Spleen (tissue), 11 donors: ENCODE results near the gene SERPINA9. TPM values are rescaled to one million over a fixed set of nuclear protein-coding genes. Genes with fewer than 3 reads are reported as not detected.

Experiments
- DNase-seq: peaks from one replicate; pipeline ENCODE4 v3.0.0-alpha.2; 2020
- H3K27ac ChIP-seq, 8 donors: fragments of 200-600 bp; sonication (generic) in 7 of 8; 1 replicate in 4 of 8; 2 replicates in 4 of 8; pipeline versions ENCODE4 v1.5.0 to v1.8.0; 2016 to 2021; ENCODE audit warnings: inconsistent platforms in 4 of 8, mild to moderate bottlenecking in 4 of 8, moderate library complexity in 1 of 8
- H3K27me3 ChIP-seq, 7 donors: fragments of 200-600 bp; sonication (generic) in 6 of 7; replicated peaks in 1 of 7; 1 replicate in 4 of 7; 2 replicates in 3 of 7; pipeline versions ENCODE4 v1.5.0 to v1.8.0; 2016 to 2021; ENCODE audit warnings: inconsistent platforms in 3 of 7, mild to moderate bottlenecking in 1 of 7
- H3K36me3 ChIP-seq, 6 donors: fragments of 200-600 bp; sonication (generic) in 5 of 6; 1 replicate in 4 of 6; 2 replicates in 2 of 6; pipeline versions ENCODE4 v1.5.0 to v1.8.0; 2016 to 2021; ENCODE audit warnings: inconsistent platforms in 2 of 6
- H3K4me1 ChIP-seq, 6 donors: fragments of 200-600 bp; sonication (generic) in 5 of 6; 1 replicate in 3 of 6; 2 replicates in 3 of 6; pipeline versions ENCODE4 v1.5.0 to v1.8.0; 2016 to 2021; ENCODE audit warnings: inconsistent platforms in 3 of 6
- H3K4me3 ChIP-seq, 8 donors: fragments of 200-600 bp; sonication (generic) in 7 of 8; 1 replicate in 4 of 8; 2 replicates in 4 of 8; pipeline versions ENCODE4 v1.5.0 to v1.8.0; 2016 to 2021; ENCODE audit warnings: inconsistent platforms in 4 of 8, mild to moderate bottlenecking in 4 of 8, moderate library complexity in 2 of 8
- H3K9me3 ChIP-seq, 8 donors: fragments of 200-600 bp; sonication (generic) in 7 of 8; 1 replicate in 4 of 8; 2 replicates in 4 of 8; pipeline versions ENCODE4 v1.5.0 to v1.8.0; 2016 to 2021; ENCODE audit warnings: inconsistent platforms in 4 of 8
- CTCF ChIP-seq, 11 experiments: fragments of 200-600 bp in 7 of 11; fragments of 450-650 bp in 4 of 11; sonication (generic) in 4 of 11; IDR thresholded peaks in 8 of 11; conservative IDR thresholded peaks in 3 of 11; 1 replicate in 7 of 11; 2 replicates in 4 of 11; pipeline versions ENCODE4 v1.4.0 to v1.8.0; 2016 to 2021; ENCODE audit warnings: antibody characterized with exemption in 11 of 11, inconsistent platforms in 4 of 11, mild to moderate bottlenecking in 1 of 11
- POLR2A ChIP-seq, 3 donors: fragments of 450-650 bp; IDR thresholded peaks; one replicate each; pipeline ENCODE4 v1.5.1; 2017; ENCODE audit warnings: antibody characterized with exemption in 3 of 3, mild to moderate bottlenecking in 1 of 3
- POLR2AphosphoS5 ChIP-seq, 3 donors: sonication (generic); formaldehyde crosslinking; IDR thresholded peaks; one replicate each; pipeline ENCODE4 v1.5.1; 2017; ENCODE audit warnings: antibody characterized with exemption in 3 of 3
- WGBS, 5 donors: extraction: QIAGEN DNeasy Blood & Tissue Kit in 3 of 5; methylation state at CpG; one replicate each; pipeline versions ENCODE4 v1.1.5 to v1.1.7; 2013 to 2018; 5-methylcytosine and 5-hydroxymethylcytosine counted together
- intact Hi-C: fragments of 100-400 bp; cut with DNase I; formaldehyde crosslinking; loops from one replicate; pipeline ENCODE4 v1.15.0; 2023; ENCODE audit warnings: low total_unique reads
- polyA plus RNA-seq, 3 donors: library from polyadenylated mRNA; stranded (reverse); fragments of 200-250 nt; gene quantifications; one replicate each; pipeline ENCODE4 v1.2.1, GENCODE V29; 2013
- total RNA-seq, 7 donors: library from RNA; depleted of rRNA in 3 of 7; stranded (reverse); fragments of >200 nt in 3 of 7; fragmentation: NEBNext Ultra II Directional in 4 of 7; extraction: Animal tissue kit (Norgen Biotek cat#: 25700) in 4 of 7; gene quantifications; one replicate each; pipeline versions ENCODE4 v1.1.0 to v1.2.1, GENCODE V29; 2016 to 2021
- donor health status: healthy with polysubstance abuse.
- donor health status: DM: no; HTN: no; CAD: no; lungs with moderate emphysema.
- donor health status: DM: no; HTN: no; CAD: no.
- donor health status: Bipolar disorder and iron deficiency.
- donor health status: healthy.
- donor health status: DM: no; HTN: no; CAD: no.
- donor health status: DM: yes; HTN: yes; CAD: no.

Gene SERPINA9
- total and polyA plus RNA-seq, 10 donors, result 0.10 to 8.9 (median 0.65) TPM; not detected in 7

GRCh38 chr14:94460631-94461416 is 15.2 kb downstream of the SERPINA9 start:
- Histone ChIP-seq H3K4me3 (no peak overlapping the region), H3K4me1 (no peaks in the 10 kb centered on the region), H3K27me3 (peaks cover 0 to 8% (median 0%) of the 10 kb centered on the region in 7 donors), H3K9me3 (peaks cover 0 to 55% (median 19%) of the 10 kb centered on the region in 8 donors), H3K36me3 (no peaks in the 10 kb centered on the region), H3K27ac (no peak overlapping the region)
- DNase-seq, result no peak
- intact Hi-C loops, result no loop called here
- TF ChIP-seq CTCF (IDR thresholded peaks at IDR 0.05 in 8 of 11, conservative IDR thresholded peaks at IDR 0.05 in 3 of 11) (no peak), POLR2A (IDR thresholded peaks at IDR 0.05) (no peak), POLR2AphosphoS5 (IDR thresholded peaks at IDR 0.05) (no peak)
- WGBS, 5 donors, result 55 to 75% (median 66%) methylated on average over 8 of the region's 8 CpGs

- intact Hi-C loops, result no loop called here
- no peak for DNase-seq
- Histone ChIP-seq H3K4me1 (no peaks in the 10 kb centered on the region), H3K9me3 (peaks cover 0 to 34% (median 1%) of the 10 kb centered on the region in 8 donors), H3K4me3 (no peak overlapping the region), H3K27ac (no peak overlapping the region), H3K36me3 (no peaks in the 10 kb centered on the region), H3K27me3 (peaks cover 0 to 8% (median 0%) of the 10 kb centered on the region in 7 donors)
- WGBS, 5 donors, result 55 to 100% (median 58%) methylated on average over 2 of the region's 2 CpGs
- TF ChIP-seq CTCF (IDR thresholded peaks at IDR 0.05 in 8 of 11, conservative IDR thresholded peaks at IDR 0.05 in 3 of 11), result no peak
- no peak for TF ChIP-seq POLR2AphosphoS5 (IDR thresholded peaks at IDR 0.05)
- no peak for TF ChIP-seq POLR2A (IDR thresholded peaks at IDR 0.05)
Observed at GRCh38 chr14:94458558-94459205, 17.3 kb downstream of the SERPINA9 start.

- Histone ChIP-seq H3K27ac (no peak overlapping the region), H3K36me3 (no peaks in the 10 kb centered on the region), H3K4me3 (no peak overlapping the region), H3K4me1 (no peaks in the 10 kb centered on the region), H3K27me3 (peaks cover 0 to 8% (median 0%) of the 10 kb centered on the region in 7 donors), H3K9me3 (peaks cover 0 to 34% (median 0%) of the 10 kb centered on the region in 8 donors)
- TF ChIP-seq POLR2AphosphoS5 (IDR thresholded peaks at IDR 0.05) (no peak), POLR2A (IDR thresholded peaks at IDR 0.05) (no peak), CTCF (IDR thresholded peaks at IDR 0.05 in 8 of 11, conservative IDR thresholded peaks at IDR 0.05 in 3 of 11) (no peak)
- intact Hi-C loops, result no loop called here
- no peak for DNase-seq
- WGBS, 5 donors, result 71 to 83% (median 77%) methylated on average over 1 of the region's 1 CpG
Observed at GRCh38 chr14:94458096-94458495, 17.9 kb downstream of the SERPINA9 start.

GRCh38 chr14:94455928-94456327 is 20.1 kb downstream of the SERPINA9 start:
- H3K27me3 ChIP-seq, result peaks cover 0 to 11% (median 0%) of the 10 kb centered on the region in 7 donors
- H3K4me3 ChIP-seq, result no peak overlapping the region
- intact Hi-C loops, result no loop called here
- H3K4me1 ChIP-seq, result no peaks in the 10 kb centered on the region
- no peak for DNase-seq
- TF ChIP-seq POLR2AphosphoS5 (IDR thresholded peaks at IDR 0.05), result no peak
- TF ChIP-seq POLR2A (IDR thresholded peaks at IDR 0.05), result no peak
- TF ChIP-seq CTCF (IDR thresholded peaks at IDR 0.05 in 8 of 11, conservative IDR thresholded peaks at IDR 0.05 in 3 of 11), result no peak
- peaks cover 0 to 34% (median 0%) of the 10 kb centered on the region in 8 donors for H3K9me3 ChIP-seq
- 0 to 22% (median 21%) methylated on average over 1 of the region's 1 CpG for WGBS, 5 donors
- no peaks in the 10 kb centered on the region for H3K36me3 ChIP-seq
- H3K27ac ChIP-seq, result no peak overlapping the region
